Measurements from ENCODE around the gene CAMK1D.

Gene CAMK1D

GRCh38 chr10:12499076-12499986 is 150.0 kb downstream of the CAMK1D start:
- DNase-seq (ENCODE audit: low read depth, low spot score) = no peak

- DNase-seq (ENCODE audit: low read depth, low spot score) = no peak
Observed at GRCh38 chr10:12500381-12501303, 151.3 kb downstream of the CAMK1D start.

- DNase-seq (ENCODE audit: low read depth, low spot score) = no peak
Observed at GRCh38 chr10:12501324-12501723, 152.0 kb downstream of the CAMK1D start.

GRCh38 chr10:12501841-12502525 is 152.6 kb downstream of the CAMK1D start:
- no peak for DNase-seq (ENCODE audit: low read depth, low spot score)

GRCh38 chr10:12502526-12503274 is 153.4 kb downstream of the CAMK1D start:
- DNase-seq (ENCODE audit: low read depth, low spot score) = no peak

GRCh38 chr10:12503311-12503710 is 154.0 kb downstream of the CAMK1D start:
- DNase-seq (ENCODE audit: low read depth, low spot score) = no peak

- DNase-seq (ENCODE audit: low read depth, low spot score) = no peak
Observed at GRCh38 chr10:12504176-12504575, 154.8 kb downstream of the CAMK1D start.

GRCh38 chr10:12504628-12505027 is 155.3 kb downstream of the CAMK1D start:
- no peak for DNase-seq (ENCODE audit: low read depth, low spot score)

- DNase-seq (ENCODE audit: low read depth, low spot score) = no peak
Observed at GRCh38 chr10:12505683-12506082, 156.3 kb downstream of the CAMK1D start.

- no peak for DNase-seq (ENCODE audit: low read depth, low spot score)
Observed at GRCh38 chr10:12507165-12507850, 158.0 kb downstream of the CAMK1D start.

- no peak for DNase-seq (ENCODE audit: low read depth, low spot score)
Observed at GRCh38 chr10:12508165-12508564, 158.8 kb downstream of the CAMK1D start.

GRCh38 chr10:12509016-12509793 is 159.9 kb downstream of the CAMK1D start:
- no peak for DNase-seq (ENCODE audit: low read depth, low spot score)

GRCh38 chr10:12509794-12510100 is 160.4 kb downstream of the CAMK1D start:
- DNase-seq (ENCODE audit: low read depth, low spot score) = no peak

GRCh38 chr10:12510501-12510941 is 161.2 kb downstream of the CAMK1D start:
- no peak for DNase-seq (ENCODE audit: low read depth, low spot score)

GRCh38 chr10:12510984-12511383 is 161.6 kb downstream of the CAMK1D start:
- no peak for DNase-seq (ENCODE audit: low read depth, low spot score)

GRCh38 chr10:12511651-12512050 is 162.3 kb downstream of the CAMK1D start:
- no peak for DNase-seq (ENCODE audit: low read depth, low spot score)

GRCh38 chr10:12512332-12513002 is 163.1 kb downstream of the CAMK1D start:
- no peak for DNase-seq (ENCODE audit: low read depth, low spot score)

GRCh38 chr10:12513003-12513365 is 163.6 kb downstream of the CAMK1D start:
- DNase-seq (ENCODE audit: low read depth, low spot score) = no peak

Data from iPS DF 19.7 (cell line).